Measurements from ENCODE around the gene LEF1.

The LEF1 gene

GRCh38 chr4:108210989-108211835 is 42.5 kb upstream of the LEF1 start:
- TF ChIP-seq ZFP3 (CRISPR knock-in tag; IDR thresholded peaks at IDR 0.05) (no peak), ARNTL (CRISPR knock-in tag; IDR thresholded peaks at IDR 0.05; ENCODE audit: borderline replicate concordance, low read depth) (no peak), CSRNP3 (CRISPR knock-in tag; IDR thresholded peaks at IDR 0.05) (no peak), SNAI2 (CRISPR knock-in tag; IDR thresholded peaks at IDR 0.05) (no peak), TSHZ2 (CRISPR knock-in tag; IDR thresholded peaks at IDR 0.05) (no peak), ZNF565 (CRISPR knock-in tag; conservative IDR thresholded peaks at IDR 0.05; ENCODE audit: low read depth) (no peak), ISL1 (CRISPR knock-in tag; IDR thresholded peaks at IDR 0.05) (no peak), ZC3H10 (CRISPR knock-in tag; IDR thresholded peaks at IDR 0.05) (no peak), OSR1 (CRISPR knock-in tag; IDR thresholded peaks at IDR 0.05) (no peak), ZNF8 (CRISPR knock-in tag; IDR thresholded peaks at IDR 0.05) (no peak), CSDC2 (CRISPR knock-in tag; IDR thresholded peaks at IDR 0.05) (no peak), ZFP30 (CRISPR knock-in tag; IDR thresholded peaks at IDR 0.05) (no peak), PPARA (CRISPR knock-in tag; IDR thresholded peaks at IDR 0.05; ENCODE audit: borderline replicate concordance) (no peak), TOX (CRISPR knock-in tag; IDR thresholded peaks at IDR 0.05; ENCODE audit: borderline replicate concordance) (no peak), GLIS3 (CRISPR knock-in tag; IDR thresholded peaks at IDR 0.05) (no peak)

GRCh38 chr4:108209489-108209888 is 40.8 kb upstream of the LEF1 start:
- TF ChIP-seq ZC3H10 (CRISPR knock-in tag; IDR thresholded peaks at IDR 0.05) (no peak), ARNTL (CRISPR knock-in tag; IDR thresholded peaks at IDR 0.05; ENCODE audit: borderline replicate concordance, low read depth) (no peak), TCF4 (CRISPR knock-in tag; IDR thresholded peaks at IDR 0.05; ENCODE audit: borderline replicate concordance) (no peak), TOX (CRISPR knock-in tag; IDR thresholded peaks at IDR 0.05; ENCODE audit: borderline replicate concordance) (no peak), RARB (CRISPR knock-in tag; IDR thresholded peaks at IDR 0.05) (no peak)
- ATAC-seq, result no peak

More at GRCh38 chr4:108210989-108211835, 42.5 kb upstream of the LEF1 start:
- no peak for ATAC-seq

GRCh38 chr4:108205859-108206258 is 37.1 kb upstream of the LEF1 start:
- no peak for ATAC-seq
- no peak for TF ChIP-seq ZNF565 (CRISPR knock-in tag; conservative IDR thresholded peaks at IDR 0.05; ENCODE audit: low read depth)
- no peak for TF ChIP-seq BACH2 (CRISPR knock-in tag; IDR thresholded peaks at IDR 0.05; ENCODE audit: borderline replicate concordance)
- TF ChIP-seq ARNTL (CRISPR knock-in tag; IDR thresholded peaks at IDR 0.05; ENCODE audit: borderline replicate concordance, low read depth), result no peak
- TF ChIP-seq POU6F1 (CRISPR knock-in tag; IDR thresholded peaks at IDR 0.05; ENCODE audit: borderline replicate concordance, low read depth), result no peak
- TF ChIP-seq CSRNP3 (CRISPR knock-in tag; IDR thresholded peaks at IDR 0.05), result no peak
- no peak for TF ChIP-seq CSDC2 (CRISPR knock-in tag; IDR thresholded peaks at IDR 0.05)
- no peak for TF ChIP-seq PATZ1 (CRISPR knock-in tag; IDR thresholded peaks at IDR 0.05; ENCODE audit: borderline replicate concordance)
- TF ChIP-seq ISL1 (CRISPR knock-in tag; IDR thresholded peaks at IDR 0.05), result no peak
- no peak for TF ChIP-seq ZNF8 (CRISPR knock-in tag; IDR thresholded peaks at IDR 0.05)
- TF ChIP-seq TOX (CRISPR knock-in tag; IDR thresholded peaks at IDR 0.05; ENCODE audit: borderline replicate concordance), result no peak
- TF ChIP-seq GLIS3 (CRISPR knock-in tag; IDR thresholded peaks at IDR 0.05), result no peak
- no peak for TF ChIP-seq OSR1 (CRISPR knock-in tag; IDR thresholded peaks at IDR 0.05)
- TF ChIP-seq RARB (CRISPR knock-in tag; IDR thresholded peaks at IDR 0.05), result no peak
- TF ChIP-seq TSHZ2 (CRISPR knock-in tag; IDR thresholded peaks at IDR 0.05), result no peak

Data from SK-N-SH treated with all-trans-retinoic acid at 6 μM for 48 hours (cell line).